HepG2 (cell line): ENCODE measurements around the gene EPHB4. TPM values are rescaled to one million over a fixed set of nuclear protein-coding genes. Genes with fewer than 3 reads are reported as not detected.

Experiments
- ATAC-seq: fragments of 200-7000 bp; cut with Tn5 transposase; 3 replicates; pipeline ENCODE4 v1.9.1; 2020; ENCODE audit warnings: mild to moderate bottlenecking, moderate library complexity
- BruUV-seq: library from RNA; stranded (reverse); fragments of 400-500 nt; replicated peaks from 2 replicates; lab custom pipeline; 2021; lab: Mats Ljungman, UMichigan
- CTCF ChIA-PET: fragments of 300-600 bp; formaldehyde crosslinking; extraction: SDS; loops from one replicate; lab custom pipeline; 2021; ENCODE audit warnings: low total read pairs, inconsistent platforms, low intra/inter-chr PET ratio; lab: Yijun Ruan, JAX
- POLR2A ChIA-PET: fragments of 350-600 bp; sonication (Branson Sonifier 250); formaldehyde crosslinking; loops from one replicate; lab custom pipeline; 2020; ENCODE audit warnings: antibody characterized with exemption, inconsistent platforms; lab: Yijun Ruan, JAX
- DNase-seq: peaks from one replicate; pipeline ENCODE4 v3.0.0-alpha.2; 2015; ENCODE audit warnings: low spot score
- FAIRE-seq: peaks from 3 replicates; lab custom pipeline; 2011; peaks lifted over from hg19 to GRCh38; lab: Jason Lieb, UNC
- H2AFZ ChIP-seq: one replicate; pipeline ENCODE4 v1.6.1; 2011; ENCODE audit warnings: low read length, inconsistent platforms
- H3K27ac ChIP-seq: fragments of 300-600 bp; 3 replicates; pipeline ENCODE4 v1.8.0; 2011; ENCODE audit warnings: mixed run types, mild to moderate bottlenecking, mixed read lengths, low read length, inconsistent platforms; ENCODE audit not compliant: insufficient read depth; ENCODE audit errors: extremely low read length
- H3K27me3 ChIP-seq, 2 experiments: fragments of 200-600 bp in 1 of 2; 2 replicates in 1 of 2; 3 replicates in 1 of 2; pipeline versions ENCODE4 v1.6.0 to v1.8.0; 2011; ENCODE audit warnings: low read length in 2 of 2, mild to moderate bottlenecking in 2 of 2, moderate library complexity in 2 of 2, inconsistent platforms in 1 of 2; ENCODE audit not compliant: insufficient read depth in 2 of 2, control insufficient read depth in 1 of 2
- H3K36me3 ChIP-seq, 2 experiments: fragments of 200-600 bp in 1 of 2; replicated peaks in 1 of 2; 2 replicates in 1 of 2; 3 replicates in 1 of 2; pipeline versions ENCODE4 v1.5.1 to v1.8.0; 2011; ENCODE audit warnings: low read length in 2 of 2, inconsistent platforms in 1 of 2; ENCODE audit not compliant: insufficient read depth in 2 of 2, control insufficient read depth in 1 of 2
- H3K4me1 ChIP-seq: 2 replicates; pipeline ENCODE4 v1.5.1; 2012; ENCODE audit warnings: low read length, inconsistent platforms; ENCODE audit not compliant: insufficient read depth
- H3K4me2 ChIP-seq: 2 replicates; pipeline ENCODE4 v1.6.0; 2011; ENCODE audit warnings: low read depth, low read length, inconsistent platforms
- H3K4me3 ChIP-seq, 3 experiments: fragments of 200-600 bp in 1 of 3; sonication (generic), shearing (Covaris generic) in 1 of 3; replicated peaks in 1 of 3; 2 replicates each; pipeline ENCODE4 v1.5.1; 2011 to 2016; ENCODE audit warnings: low read length in 3 of 3, inconsistent platforms in 2 of 3, low read depth in 2 of 3, mild to moderate bottlenecking in 2 of 3, control low read depth in 1 of 3, mixed read lengths in 1 of 3; ENCODE audit not compliant: insufficient read depth in 1 of 3
- H3K79me2 ChIP-seq: one replicate; pipeline ENCODE4 v1.6.1; 2011; ENCODE audit warnings: low read length, inconsistent platforms; ENCODE audit not compliant: insufficient read depth
- H3K9ac ChIP-seq: 2 replicates; pipeline ENCODE4 v1.6.0; 2011; ENCODE audit warnings: mild to moderate bottlenecking, low read depth, low read length, inconsistent platforms; ENCODE audit not compliant: insufficient read depth
- H3K9me3 ChIP-seq: 2 replicates; pipeline ENCODE4 v1.5.1; 2012; ENCODE audit warnings: mild to moderate bottlenecking, low read length
- H4K20me1 ChIP-seq: 2 replicates; pipeline ENCODE4 v1.6.0; 2011; ENCODE audit warnings: inconsistent platforms, mild to moderate bottlenecking, low read length, moderate library complexity; ENCODE audit not compliant: insufficient read depth
- ASH2L ChIP-seq: fragments of 300-600, 200-600 bp; sonication (generic); IDR thresholded peaks from 2 replicates; pipeline ENCODE4 v1.7.0; 2017; ENCODE audit warnings: low read depth, mild to moderate bottlenecking, moderate library complexity, mixed read lengths, low read length; ENCODE audit not compliant: insufficient read length
- ATF7 ChIP-seq, 2 experiments: fragments of 450-650 bp in 1 of 2; sonication (generic) in 1 of 2; formaldehyde crosslinking in 1 of 2; IDR thresholded peaks; 2 replicates each; pipeline versions ENCODE4 v1.4.0 to v1.6.1; 2016 to 2020; ENCODE audit warnings: antibody characterized with exemption in 1 of 2, mild to moderate bottlenecking in 1 of 2, missing genetic modification reagents in 1 of 2
- CAMTA2 ChIP-seq: sonication (generic); formaldehyde crosslinking; IDR thresholded peaks from 2 replicates; pipeline ENCODE4 v1.4.0; 2020; ENCODE audit warnings: mild to moderate bottlenecking, missing genetic modification reagents, borderline replicate concordance
- CEBPZ ChIP-seq: IDR thresholded peaks from 2 replicates; pipeline ENCODE4 v1.6.1; 2012; ENCODE audit warnings: low read length, improper control_type of control experiment
- HNRNPLL ChIP-seq: fragments of 200-400 bp; formaldehyde crosslinking; IDR thresholded peaks from 2 replicates; pipeline ENCODE4 v1.6.1; 2017; ENCODE audit warnings: mild to moderate bottlenecking, low read depth, low read length; ENCODE audit not compliant: poor library complexity, severe bottlenecking
- ISX ChIP-seq: sonication (generic); formaldehyde crosslinking; conservative IDR thresholded peaks from 2 replicates; pipeline ENCODE4 v1.5.0; 2020; ENCODE audit warnings: missing genetic modification reagents
- KLF11 ChIP-seq: IDR thresholded peaks from 2 replicates; pipeline ENCODE4 v1.6.1; 2016; ENCODE audit warnings: missing compliant biosample characterization
- MTF2 ChIP-seq: sonication (generic); formaldehyde crosslinking; IDR thresholded peaks from 2 replicates; pipeline ENCODE4 v1.5.0; 2020; ENCODE audit warnings: missing genetic modification reagents, borderline replicate concordance
- PCBP2 ChIP-seq: fragments of 200-400 bp; formaldehyde crosslinking; optimal IDR thresholded peaks from 2 replicates; pipeline ENCODE3; 2018; ENCODE audit warnings: low read length, low read depth; ENCODE audit not compliant: poor library complexity, severe bottlenecking
- POGK ChIP-seq: sonication (generic); formaldehyde crosslinking; conservative IDR thresholded peaks from 2 replicates; pipeline ENCODE4 v1.8.0; 2022; ENCODE audit warnings: mild to moderate bottlenecking, moderate library complexity, missing genetic modification reagents
- PRPF4 ChIP-seq: fragments of 200-400 bp; formaldehyde crosslinking; IDR thresholded peaks from 2 replicates; pipeline ENCODE4 v1.6.1; 2016; ENCODE audit warnings: low read length, low read depth; ENCODE audit not compliant: poor library complexity, severe bottlenecking
- ZMYM3 ChIP-seq: sonication (generic); formaldehyde crosslinking; IDR thresholded peaks from 2 replicates; pipeline ENCODE4 v1.5.1; 2020; ENCODE audit warnings: mild to moderate bottlenecking, missing genetic modification reagents
- ZNF773 ChIP-seq: sonication (generic); formaldehyde crosslinking; IDR thresholded peaks from 2 replicates; pipeline ENCODE4 v1.4.0; 2020; ENCODE audit warnings: missing genetic modification reagents, borderline replicate concordance
- ZNF841 ChIP-seq: sonication (generic); formaldehyde crosslinking; IDR thresholded peaks from 2 replicates; pipeline ENCODE4 v1.8.1; 2023; ENCODE audit warnings: missing genetic modification reagents, borderline replicate concordance
- WGBS: methylation state at CpG from one replicate; pipeline ENCODE4 v1.1.6; 2017; ENCODE audit warnings: low lambda C conversion rate; 5-methylcytosine and 5-hydroxymethylcytosine counted together
- in situ Hi-C: cut with HindIII; loops from 2 replicates; pipeline ENCODE4 v1.10.0; 2017; ENCODE audit warnings: low pct_unique_long_range_greater_than_20kb; ENCODE audit not compliant: extremely low pct_ligation_motif_present
- intact Hi-C: fragments of 100-400 bp; cut with micrococcal nuclease; formaldehyde crosslinking; loops from one replicate; pipeline ENCODE4 v1.10.0; 2022; ENCODE audit not compliant: unreplicated experiment
- polyA plus RNA-seq, 8 experiments: library from polyadenylated mRNA; depleted of rRNA in 3 of 8; stranded (reverse) in 7 of 8; unstranded in 1 of 8; fragments of >200 nt; fragmentation: Illumina TruSeq in 4 of 8; extraction: Trizol in 4 of 8; gene quantifications; 2 replicates each; pipeline versions ENCODE4 v1.2.1 to v1.2.3, GENCODE V29; 2011 to 2016; ENCODE audit warnings: low read depth in 4 of 8, missing spikeins in 1 of 8, mixed read lengths in 1 of 8; ENCODE audit not compliant: insufficient read depth in 1 of 8
- total RNA-seq, 5 experiments: library from RNA; depleted of rRNA; stranded (reverse); fragments of >200 nt; fragmentation: Illumina TruSeq; extraction: Trizol; gene quantifications; 2 replicates each; pipeline ENCODE4 v1.2.3, GENCODE V29; 2016; ENCODE audit warnings: low read depth in 1 of 5
- TF ChIP-seq, protein P1 (sequence below): sonication (generic); formaldehyde crosslinking; IDR thresholded peaks from 2 replicates; pipeline ENCODE4 v1.5.1; 2020; ENCODE audit warnings: missing genetic modification reagents, mild to moderate bottlenecking, borderline replicate concordance

The EPHB4 gene
- total and polyA plus RNA-seq, 2 of the 13 experiments (the other 11 are each of a cell fraction or from before 2014, with no cell fraction given) = 61.4 to 69.6 TPM

GRCh38 chr7:100765250-100765649 is 62.1 kb downstream of the EPHB4 start (continued):
- TF ChIP-seq, protein P1, sequence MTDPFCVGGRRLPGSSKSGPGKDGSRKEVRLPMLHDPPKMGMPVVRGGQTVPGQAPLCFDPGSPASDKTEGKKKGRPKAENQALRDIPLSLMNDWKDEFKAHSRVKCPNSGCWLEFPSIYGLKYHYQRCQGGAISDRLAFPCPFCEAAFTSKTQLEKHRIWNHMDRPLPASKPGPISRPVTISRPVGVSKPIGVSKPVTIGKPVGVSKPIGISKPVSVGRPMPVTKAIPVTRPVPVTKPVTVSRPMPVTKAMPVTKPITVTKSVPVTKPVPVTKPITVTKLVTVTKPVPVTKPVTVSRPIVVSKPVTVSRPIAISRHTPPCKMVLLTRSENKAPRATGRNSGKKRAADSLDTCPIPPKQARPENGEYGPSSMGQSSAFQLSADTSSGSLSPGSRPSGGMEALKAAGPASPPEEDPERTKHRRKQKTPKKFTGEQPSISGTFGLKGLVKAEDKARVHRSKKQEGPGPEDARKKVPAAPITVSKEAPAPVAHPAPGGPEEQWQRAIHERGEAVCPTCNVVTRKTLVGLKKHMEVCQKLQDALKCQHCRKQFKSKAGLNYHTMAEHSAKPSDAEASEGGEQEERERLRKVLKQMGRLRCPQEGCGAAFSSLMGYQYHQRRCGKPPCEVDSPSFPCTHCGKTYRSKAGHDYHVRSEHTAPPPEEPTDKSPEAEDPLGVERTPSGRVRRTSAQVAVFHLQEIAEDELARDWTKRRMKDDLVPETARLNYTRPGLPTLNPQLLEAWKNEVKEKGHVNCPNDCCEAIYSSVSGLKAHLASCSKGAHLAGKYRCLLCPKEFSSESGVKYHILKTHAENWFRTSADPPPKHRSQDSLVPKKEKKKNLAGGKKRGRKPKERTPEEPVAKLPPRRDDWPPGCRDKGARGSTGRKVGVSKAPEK (CRISPR knock-in tag) = no peak
- TF ChIP-seq CEBPZ = no peak
- no peak for TF ChIP-seq CAMTA2 (CRISPR knock-in tag)

- no peaks in the 10 kb centered on the region for H3K79me2 ChIP-seq
- H3K36me3 ChIP-seq = no peaks in the 10 kb centered on the region
- peak; percentile 46 for ATAC-seq
- H3K4me3 ChIP-seq = no peak overlapping the region
- 37% methylated on average over 5 of the region's 10 CpGs for WGBS
- H3K27me3 ChIP-seq = peaks cover 0 to 25% of the 10 kb centered on the region in 2 experiments; a peak in 3 of 5 replicates
- no peaks in the 10 kb centered on the region for H4K20me1 ChIP-seq
- H3K9me3 ChIP-seq = no peaks in the 10 kb centered on the region
- BruUV-seq = no TSS peak
- H2AFZ ChIP-seq = no peak overlapping the region
- FAIRE-seq = no peak
- H3K9ac ChIP-seq = no peak overlapping the region
- intact Hi-C loops = no loop called here
- ChIA-PET CTCF (no interaction called here), POLR2A (no interaction called here)
- in situ Hi-C loops = loop anchor here (25.0 kb wide), 1 partner anchor 297 kb away; no protein-coding TSS in a partner anchor
- H3K27ac ChIP-seq = no peak overlapping the region
- no peak overlapping the region for H3K4me2 ChIP-seq
- DNase-seq = no peak
- H3K4me1 ChIP-seq = peaks cover 14% of the 10 kb centered on the region
- TF ChIP-seq ASH2L = no peak
- no peak for TF ChIP-seq HNRNPLL
- TF ChIP-seq POGK = no peak
- no peak for TF ChIP-seq ZNF841
- no peak for TF ChIP-seq MTF2 (CRISPR knock-in tag)
- TF ChIP-seq PCBP2 = no peak
- no peak for TF ChIP-seq KLF11 (CRISPR knock-in tag)
- no peak for TF ChIP-seq PRPF4
- no peak for TF ChIP-seq ISX (CRISPR knock-in tag)
- TF ChIP-seq ATF7 (IDR thresholded peaks at IDR 0.05) = no peak
- no peak for TF ChIP-seq ATF7 (CRISPR knock-in tag; IDR thresholded peaks at IDR 0.05)
- no peak for TF ChIP-seq ZMYM3 (CRISPR knock-in tag)
- TF ChIP-seq ZNF773 (CRISPR knock-in tag) = no peak
These were observed 62.5 kb downstream of the EPHB4 start for GRCh38 chr7:100764841-100765240.
